Thyroid gland (tissue), 4 donors: Measurements from ENCODE around the gene ODC1. TPM values are rescaled to one million over a fixed set of nuclear protein-coding genes. Genes with fewer than 3 reads are reported as not detected.
"Not testable (repeated sequence)": the region's sequence is repeated elsewhere in the genome, so short reads cannot be mapped to it uniquely, and the experiment has no call there.

Source experiments
- DNase-seq, 2 donors: peaks; one replicate each; pipeline ENCODE4 v3.0.0-alpha.2; 2019
- H3K27ac ChIP-seq, 3 donors: fragments of 200-600 bp; sonication (generic); 1 replicate in 2 of 3; 2 replicates in 1 of 3; pipeline ENCODE4 v1.5.1; 2016 to 2019; ENCODE audit warnings: mild to moderate bottlenecking in 1 of 3, moderate library complexity in 1 of 3
- H3K27me3 ChIP-seq: fragments of 200-600 bp; sonication (generic); one replicate; pipeline ENCODE4 v1.5.1; 2019
- H3K36me3 ChIP-seq, 2 donors: fragments of 200-600 bp; sonication (generic); one replicate each; pipeline ENCODE4 v1.5.1; 2016 to 2019
- H3K4me1 ChIP-seq, 2 donors: fragments of 200-600 bp; sonication (generic); one replicate each; pipeline ENCODE4 v1.5.1; 2017 to 2019
- H3K4me3 ChIP-seq, 3 donors: fragments of 200-600 bp; sonication (generic); replicated peaks in 1 of 3; 1 replicate in 2 of 3; 2 replicates in 1 of 3; pipeline ENCODE4 v1.5.1; 2016; ENCODE audit warnings: mild to moderate bottlenecking in 1 of 3
- H3K9me3 ChIP-seq: fragments of 200-600 bp; sonication (generic); one replicate; pipeline ENCODE4 v1.5.1; 2017
- POLR2A ChIP-seq, 2 donors: fragments of 450-650 bp; IDR thresholded peaks; one replicate each; pipeline ENCODE4 v1.6.1; 2017; ENCODE audit warnings: antibody characterized with exemption in 2 of 2, mild to moderate bottlenecking in 2 of 2, moderate library complexity in 1 of 2
- WGBS, 2 donors: methylation state at CpG; one replicate each; pipeline ENCODE4 v1.1.5; 2017; 5-methylcytosine and 5-hydroxymethylcytosine counted together
- intact Hi-C: fragments of 100-400 bp; cut with DNase I; formaldehyde crosslinking; loops from one replicate; pipeline ENCODE4 v1.15.1; 2023
- total RNA-seq, 4 donors: library from RNA; depleted of rRNA; stranded (reverse); fragments of >200 nt; gene quantifications; one replicate each; pipeline ENCODE4 v1.2.3, GENCODE V29; 2016
- TF ChIP-seq, protein P1 (sequence below), 6 experiments: fragments of 200-600 bp in 3 of 6; fragments of 450-650 bp in 3 of 6; sonication (generic) in 3 of 6; IDR thresholded peaks; one replicate each; pipeline ENCODE4 v1.5.1; 2016 to 2019; ENCODE audit warnings: antibody characterized with exemption in 6 of 6, mild to moderate bottlenecking in 2 of 6, inconsistent platforms in 1 of 6, moderate library complexity in 1 of 6

Gene ODC1
- total RNA-seq, 4 donors from 2014 or later, result 72.0 to 126 (median 84.9) TPM

GRCh38 chr2:10444463-10444862, 3.7 kb downstream of the ODC1 start:
- H3K4me1 ChIP-seq, result peaks cover 21 to 34% of the 10 kb centered on the region in 2 donors
- no peaks in the 10 kb centered on the region for H3K9me3 ChIP-seq
- DNase-seq, result no peak
- peaks cover 49 to 52% of the 10 kb centered on the region in 2 donors for H3K36me3 ChIP-seq
- H3K27ac ChIP-seq, result no peak overlapping the region
- intact Hi-C loops, result loop anchor here (5.0 kb wide), 1 partner anchor 223 kb away; no protein-coding TSS in a partner anchor
- H3K27me3 ChIP-seq, result no peaks in the 10 kb centered on the region
- WGBS, 2 donors, result 87 to 90% methylated on average over 5 of the region's 5 CpGs
- H3K4me3 ChIP-seq, result no peak overlapping the region
- TF ChIP-seq, protein P1, sequence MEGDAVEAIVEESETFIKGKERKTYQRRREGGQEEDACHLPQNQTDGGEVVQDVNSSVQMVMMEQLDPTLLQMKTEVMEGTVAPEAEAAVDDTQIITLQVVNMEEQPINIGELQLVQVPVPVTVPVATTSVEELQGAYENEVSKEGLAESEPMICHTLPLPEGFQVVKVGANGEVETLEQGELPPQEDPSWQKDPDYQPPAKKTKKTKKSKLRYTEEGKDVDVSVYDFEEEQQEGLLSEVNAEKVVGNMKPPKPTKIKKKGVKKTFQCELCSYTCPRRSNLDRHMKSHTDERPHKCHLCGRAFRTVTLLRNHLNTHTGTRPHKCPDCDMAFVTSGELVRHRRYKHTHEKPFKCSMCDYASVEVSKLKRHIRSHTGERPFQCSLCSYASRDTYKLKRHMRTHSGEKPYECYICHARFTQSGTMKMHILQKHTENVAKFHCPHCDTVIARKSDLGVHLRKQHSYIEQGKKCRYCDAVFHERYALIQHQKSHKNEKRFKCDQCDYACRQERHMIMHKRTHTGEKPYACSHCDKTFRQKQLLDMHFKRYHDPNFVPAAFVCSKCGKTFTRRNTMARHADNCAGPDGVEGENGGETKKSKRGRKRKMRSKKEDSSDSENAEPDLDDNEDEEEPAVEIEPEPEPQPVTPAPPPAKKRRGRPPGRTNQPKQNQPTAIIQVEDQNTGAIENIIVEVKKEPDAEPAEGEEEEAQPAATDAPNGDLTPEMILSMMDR (IDR thresholded peaks at IDR 0.05), result no peak
- TF ChIP-seq POLR2A (IDR thresholded peaks at IDR 0.05), result no peak

GRCh38 chr2:10442469-10443126, 5.5 kb downstream of the ODC1 start:
- peaks cover 49 to 52% of the 10 kb centered on the region in 2 donors for H3K36me3 ChIP-seq

DNA sequence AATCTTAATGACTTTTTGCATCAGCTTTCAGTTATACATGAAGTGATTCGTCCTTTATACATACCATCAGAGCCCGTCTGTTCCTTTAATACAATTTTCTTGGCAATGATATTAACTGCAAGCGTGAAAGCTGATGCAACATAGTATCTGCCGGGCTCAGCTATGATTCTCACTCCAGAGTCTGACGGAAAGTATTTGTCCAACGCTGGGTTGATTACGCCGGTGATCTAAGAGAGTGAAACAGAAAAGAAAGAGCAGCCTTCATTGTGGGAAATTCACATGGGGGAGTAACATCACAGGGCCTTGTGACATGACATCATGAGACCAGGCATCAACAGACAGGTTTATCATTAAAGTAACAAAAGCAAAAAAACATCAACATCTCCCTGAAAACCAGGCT, 6.2 kb downstream of the ODC1 start:
- intact Hi-C loops, result loop anchor here (5.0 kb wide), 1 partner anchor 225 kb away; no protein-coding TSS in a partner anchor
- H3K36me3 ChIP-seq, result peaks cover 49 to 52% of the 10 kb centered on the region in 2 donors
- no peaks in the 10 kb centered on the region for H3K27me3 ChIP-seq
- no peak for DNase-seq
- H3K9me3 ChIP-seq, result no peaks in the 10 kb centered on the region
- H3K4me1 ChIP-seq, result peaks cover 8 to 20% of the 10 kb centered on the region in 2 donors
- WGBS, 2 donors, result 95 to 97% methylated on average over 8 of the region's 8 CpGs
- H3K4me3 ChIP-seq, result no peak overlapping the region
- no peak for TF ChIP-seq POLR2A (IDR thresholded peaks at IDR 0.05)
- TF ChIP-seq, protein P1 (IDR thresholded peaks at IDR 0.05), result no peak
- H3K27ac ChIP-seq, result no peak overlapping the region

More at GRCh38 chr2:10442469-10443126, 5.5 kb downstream of the ODC1 start:
- not testable (repeated sequence) for DNase-seq, H3K9me3 ChIP-seq, H3K4me3 ChIP-seq, H3K27ac ChIP-seq, H3K27me3 ChIP-seq
- peaks cover 13 to 26% of the 10 kb centered on the region in 2 donors for H3K4me1 ChIP-seq
- intact Hi-C loops, result loop anchor here (5.0 kb wide), 1 partner anchor 225 kb away; no protein-coding TSS in a partner anchor
- 90 to 96% methylated on average over 2 of the region's 2 CpGs for WGBS, 2 donors

DNA sequence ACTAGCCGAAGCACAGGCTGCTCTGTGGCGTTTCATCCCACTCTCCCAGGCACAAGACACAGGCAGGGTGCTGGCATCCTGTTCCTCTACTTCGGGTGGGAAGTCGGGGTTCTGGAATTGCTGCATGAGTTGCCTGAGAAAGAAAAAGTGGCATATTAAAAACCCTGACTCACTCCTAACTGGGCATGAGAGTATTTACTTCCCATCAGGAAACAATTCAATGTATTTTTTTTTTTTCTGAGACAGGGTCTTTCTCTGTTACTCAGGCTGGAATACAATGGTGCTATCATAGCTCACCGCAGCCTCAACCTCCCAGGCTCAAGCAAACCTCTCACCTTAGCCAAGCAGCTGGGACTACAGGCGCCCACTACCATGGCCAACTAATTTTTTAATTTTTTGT, 7.4 kb downstream of the ODC1 start:
- no peaks in the 10 kb centered on the region for H3K9me3 ChIP-seq
- no peaks in the 10 kb centered on the region for H3K27me3 ChIP-seq
- intact Hi-C loops, result loop anchor here (5.0 kb wide), 1 partner anchor 227 kb away; no protein-coding TSS in a partner anchor
- WGBS, 2 donors, result 91 to 97% methylated on average over 6 of the region's 6 CpGs
- H3K4me3 ChIP-seq, result no peak overlapping the region
- TF ChIP-seq, protein P1 (IDR thresholded peaks at IDR 0.05), result no peak
- TF ChIP-seq POLR2A (IDR thresholded peaks at IDR 0.05), result no peak
- DNase-seq, result no peak
- H3K36me3 ChIP-seq, result peaks cover 49 to 52% of the 10 kb centered on the region in 2 donors
- H3K27ac ChIP-seq, result no peak overlapping the region
- H3K4me1 ChIP-seq, result peaks cover 3 to 8% of the 10 kb centered on the region in 2 donors

DNA sequence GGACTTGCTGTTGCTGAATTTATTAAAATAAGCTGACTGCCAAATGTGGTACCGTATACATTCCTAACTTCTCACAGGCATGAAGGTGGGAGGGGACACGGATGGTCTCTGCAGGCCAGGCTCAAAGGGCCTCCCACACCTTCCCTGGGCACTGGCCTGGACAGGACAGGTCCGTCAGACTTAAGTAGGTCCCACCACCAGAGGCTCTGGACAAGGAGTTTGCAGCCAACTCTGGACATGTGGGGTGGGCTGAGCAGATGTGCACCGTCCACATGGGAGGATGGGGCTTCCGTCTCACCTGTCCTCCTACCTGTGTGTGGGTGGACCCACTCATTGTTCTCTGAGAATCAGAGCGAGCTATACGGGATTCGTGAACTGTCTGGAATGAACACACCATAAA, 8.2 kb downstream of the ODC1 start:
- no peak for TF ChIP-seq POLR2A (IDR thresholded peaks at IDR 0.05)
- TF ChIP-seq, protein P1 (IDR thresholded peaks at IDR 0.05), result no peak
- Histone ChIP-seq H3K27ac (no peak overlapping the region), H3K4me3 (no peak overlapping the region), H3K4me1 (peaks cover under 1% of the 10 kb centered on the region in 2 donors), H3K27me3 (no peaks in the 10 kb centered on the region), H3K36me3 (peaks cover 49 to 52% of the 10 kb centered on the region in 2 donors), H3K9me3 (no peaks in the 10 kb centered on the region)
- 92 to 97% methylated on average over 8 of the region's 8 CpGs for WGBS, 2 donors
- intact Hi-C loops, result loop anchor here (5.0 to 10.0 kb wide), 3 partner anchors 227 to 635 kb away; no protein-coding TSS in a partner anchor
- no peak for DNase-seq
